Measurements from ENCODE around the gene BMPR1B.

GRCh38 chr4:95092766-95093165 lies 335.0 kb downstream of the BMPR1B start:
- TF ChIP-seq RFX5 (IDR thresholded peaks at IDR 0.05): no peak
- TF ChIP-seq USF2 (IDR thresholded peaks at IDR 0.05): no peak
- no peak for TF ChIP-seq CTCF (IDR thresholded peaks at IDR 0.05)
- TF ChIP-seq MYC (IDR thresholded peaks at IDR 0.05; ENCODE audit: borderline replicate concordance, low read length): no peak
- TF ChIP-seq CBX8 (IDR thresholded peaks at IDR 0.05): no peak
- TF ChIP-seq JUN (IDR thresholded peaks at IDR 0.05): no peak
- TF ChIP-seq ELK1 (IDR thresholded peaks at IDR 0.05; ENCODE audit: low read depth, low read length): no peak
- no peak for TF ChIP-seq RNF2 (IDR thresholded peaks at IDR 0.05; ENCODE audit: borderline replicate concordance, low read depth)
